GM10266 (cell line): Measurements from ENCODE around the gene NLE1.

Experiments
- DNase-seq: peaks from one replicate; pipeline ENCODE4 v3.0.0; 2012; ENCODE audit errors: extremely low spot score
- TF ChIP-seq, protein P1 (sequence below): IDR thresholded peaks from 2 replicates; pipeline ENCODE4 v1.5.1; 2012; ENCODE audit warnings: mild to moderate bottlenecking, low read depth; ENCODE audit not compliant: control insufficient read depth, insufficient read depth; ENCODE audit errors: missing control alignments

NLE1 gene

DNA sequence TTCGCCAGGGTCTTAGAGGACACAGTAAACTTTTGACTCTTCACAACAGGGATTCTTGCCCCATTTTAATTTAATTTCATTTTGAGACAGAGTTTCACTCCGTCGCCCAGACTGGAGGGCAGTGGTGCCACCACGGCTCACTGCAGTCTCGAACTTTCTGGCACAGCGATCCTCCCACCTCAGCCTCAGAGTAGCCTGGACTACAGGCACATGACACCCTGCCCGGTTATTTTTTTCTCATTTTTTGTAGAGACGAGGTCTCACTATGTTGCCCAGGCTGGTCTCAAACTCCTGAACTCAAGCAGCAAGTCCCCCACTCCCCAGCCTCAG lies 329 bp upstream of the NLE1 start:
- DNase-seq, result no peak
- TF ChIP-seq, protein P1, sequence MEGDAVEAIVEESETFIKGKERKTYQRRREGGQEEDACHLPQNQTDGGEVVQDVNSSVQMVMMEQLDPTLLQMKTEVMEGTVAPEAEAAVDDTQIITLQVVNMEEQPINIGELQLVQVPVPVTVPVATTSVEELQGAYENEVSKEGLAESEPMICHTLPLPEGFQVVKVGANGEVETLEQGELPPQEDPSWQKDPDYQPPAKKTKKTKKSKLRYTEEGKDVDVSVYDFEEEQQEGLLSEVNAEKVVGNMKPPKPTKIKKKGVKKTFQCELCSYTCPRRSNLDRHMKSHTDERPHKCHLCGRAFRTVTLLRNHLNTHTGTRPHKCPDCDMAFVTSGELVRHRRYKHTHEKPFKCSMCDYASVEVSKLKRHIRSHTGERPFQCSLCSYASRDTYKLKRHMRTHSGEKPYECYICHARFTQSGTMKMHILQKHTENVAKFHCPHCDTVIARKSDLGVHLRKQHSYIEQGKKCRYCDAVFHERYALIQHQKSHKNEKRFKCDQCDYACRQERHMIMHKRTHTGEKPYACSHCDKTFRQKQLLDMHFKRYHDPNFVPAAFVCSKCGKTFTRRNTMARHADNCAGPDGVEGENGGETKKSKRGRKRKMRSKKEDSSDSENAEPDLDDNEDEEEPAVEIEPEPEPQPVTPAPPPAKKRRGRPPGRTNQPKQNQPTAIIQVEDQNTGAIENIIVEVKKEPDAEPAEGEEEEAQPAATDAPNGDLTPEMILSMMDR, result no peak

DNA sequence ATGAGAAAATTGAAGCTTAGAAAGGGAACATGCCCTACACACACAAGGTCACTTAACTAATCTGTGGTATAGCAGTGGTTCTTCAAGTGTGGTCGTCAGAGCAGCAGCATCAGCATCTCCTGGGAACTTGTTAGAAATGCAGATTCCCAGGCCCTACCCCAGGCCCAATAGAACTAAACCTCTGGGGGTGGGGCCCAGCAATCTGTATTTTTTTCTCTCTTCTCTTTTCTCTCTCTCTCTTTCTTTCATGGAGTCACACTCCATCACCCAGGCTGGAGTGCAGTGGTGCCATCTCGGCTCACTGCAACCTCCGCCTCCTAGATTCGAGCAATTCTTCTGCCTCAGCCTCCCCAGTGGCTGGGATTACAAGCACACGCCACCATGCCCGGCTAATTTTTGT lies 3.9 kb downstream of the NLE1 start:
- no peak for DNase-seq
- TF ChIP-seq, protein P1, result no peak

DNA sequence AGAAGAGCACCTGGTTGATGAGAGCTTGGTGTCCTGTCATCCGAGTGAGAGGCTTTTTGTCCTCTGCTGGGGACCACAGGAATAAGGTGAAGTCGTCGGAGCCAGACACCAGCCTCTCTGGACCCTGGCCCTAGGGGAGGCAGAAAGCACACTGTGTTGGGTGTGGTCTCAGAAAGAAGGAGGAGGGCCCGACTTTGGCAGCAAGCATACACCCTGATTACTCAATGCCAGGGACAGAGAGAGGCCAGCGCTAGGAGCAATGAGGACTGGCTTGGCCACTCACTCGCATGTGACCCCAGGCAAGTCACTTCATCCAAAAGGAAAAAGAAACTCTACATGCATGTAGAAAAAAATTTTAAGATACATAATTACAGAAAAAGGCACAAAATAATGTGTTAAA lies 6.8 kb downstream of the NLE1 start:
- DNase-seq, result no peak
- TF ChIP-seq, protein P1, result no peak

DNA sequence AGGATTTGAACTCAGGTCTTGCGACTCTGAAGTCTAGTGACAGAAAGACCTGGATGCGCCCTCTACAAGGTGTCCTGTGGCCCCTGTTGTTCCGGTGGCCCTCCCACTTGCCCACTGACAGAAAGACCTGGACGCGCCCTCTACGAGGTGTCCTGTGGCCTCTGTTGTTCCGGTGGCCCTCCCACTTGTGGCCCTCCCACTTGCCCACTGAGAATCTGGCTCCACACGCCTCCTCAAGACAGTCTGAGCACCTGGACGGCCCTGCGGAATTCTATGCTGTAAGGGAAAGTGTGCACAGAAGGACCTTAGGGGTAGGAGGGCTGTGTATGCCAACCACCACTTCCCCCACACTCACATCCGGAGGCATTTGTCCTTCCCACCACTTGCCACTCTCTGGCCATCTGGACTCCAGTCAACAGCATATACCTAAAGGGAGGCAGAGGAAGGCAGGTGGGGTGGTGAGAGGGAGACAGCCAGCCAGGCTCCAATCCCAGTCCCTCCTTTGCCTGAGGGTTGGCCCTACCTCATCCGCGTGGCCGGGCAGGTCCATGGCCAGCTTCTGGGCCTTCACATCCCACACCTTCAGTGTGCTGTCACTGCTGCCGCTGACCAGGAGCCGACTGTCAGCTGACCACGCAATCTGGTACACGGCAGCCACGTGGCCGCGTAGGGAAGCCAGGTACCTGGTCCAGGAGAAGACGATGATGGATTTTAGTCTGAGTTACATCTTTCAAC lies 9.1 kb downstream of the NLE1 start:
- DNase-seq, result no peak
- TF ChIP-seq, protein P1, result no peak

DNA sequence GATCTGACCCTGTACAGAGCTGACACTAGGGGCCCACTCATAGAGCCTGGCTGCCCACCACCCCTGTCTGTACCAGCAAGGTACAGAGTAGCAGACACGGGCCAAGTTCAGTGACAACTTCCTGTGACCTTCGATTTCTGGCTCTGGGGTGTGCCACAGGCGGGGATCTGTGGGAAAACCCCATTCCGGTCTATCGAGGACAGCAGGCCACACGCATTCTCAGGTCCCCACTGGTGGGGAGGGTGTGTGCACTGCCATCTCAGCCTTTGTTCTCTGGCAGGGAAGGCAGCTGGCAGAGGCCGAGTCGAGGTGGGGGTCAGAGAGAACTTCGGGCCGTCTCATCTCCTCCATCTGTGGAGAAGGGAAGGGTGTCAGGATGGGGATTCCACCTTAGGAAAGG lies 10.0 kb downstream of the NLE1 start:
- TF ChIP-seq, protein P1, result no peak
- no peak for DNase-seq

DNA sequence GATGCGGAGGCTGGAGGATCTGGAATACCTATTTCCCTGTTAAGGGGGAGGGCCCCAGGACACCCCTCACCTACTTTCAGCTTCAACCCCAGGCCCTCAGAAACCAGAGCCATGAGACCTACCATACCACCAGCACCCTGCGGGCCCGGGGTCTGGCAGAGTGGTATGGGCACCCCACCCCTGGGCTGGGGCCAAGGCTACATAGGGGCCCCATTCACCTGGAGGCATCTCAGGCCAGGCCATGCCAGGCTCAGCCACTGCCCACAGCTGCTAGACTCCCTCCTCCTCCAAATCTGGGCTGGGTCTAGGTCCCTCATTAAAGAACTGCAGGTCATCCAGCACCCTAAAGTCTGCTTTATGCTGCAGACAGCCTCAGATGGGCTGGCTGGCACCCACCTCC lies 11.7 kb downstream of the NLE1 start:
- TF ChIP-seq, protein P1, result no peak

DNA sequence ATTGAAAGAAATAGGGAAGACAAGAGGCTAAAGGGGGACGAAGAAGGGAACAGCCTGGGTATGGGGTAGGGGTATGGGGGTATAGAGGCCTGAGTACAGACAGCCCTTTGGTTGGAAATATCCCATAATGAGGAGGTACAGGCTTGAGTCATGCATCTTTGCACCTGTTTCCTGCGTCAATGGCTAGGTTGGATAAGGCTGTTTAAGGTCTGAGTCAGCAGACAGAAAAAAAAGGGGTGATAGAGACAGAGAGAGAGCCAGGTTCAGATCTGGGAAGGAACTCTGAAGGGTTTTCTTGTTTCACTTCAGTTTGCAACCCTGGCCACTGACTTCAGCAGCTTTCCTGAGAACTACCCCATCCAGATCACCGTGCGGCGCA lies 12.1 kb downstream of the NLE1 start:
- DNase-seq, result no peak
- TF ChIP-seq, protein P1, result no peak

More for the DNA sequence above, 11.7 kb downstream of the NLE1 start:
- no peak for DNase-seq
